HepG2 (cell line): Measurements from ENCODE around the gene C11orf71. TPM values are rescaled to one million over a fixed set of nuclear protein-coding genes. Genes with fewer than 3 reads are reported as not detected.

Source experiments
- ATAC-seq: fragments of 200-7000 bp; cut with Tn5 transposase; 3 replicates; pipeline ENCODE4 v1.9.1; 2020; ENCODE audit warnings: mild to moderate bottlenecking, moderate library complexity
- BruUV-seq: library from RNA; stranded (reverse); fragments of 400-500 nt; replicated peaks from 2 replicates; lab custom pipeline; 2021; lab: Mats Ljungman, UMichigan
- CTCF ChIA-PET: fragments of 300-600 bp; formaldehyde crosslinking; extraction: SDS; loops from one replicate; lab custom pipeline; 2021; ENCODE audit warnings: low total read pairs, inconsistent platforms, low intra/inter-chr PET ratio; lab: Yijun Ruan, JAX
- POLR2A ChIA-PET: fragments of 350-600 bp; sonication (Branson Sonifier 250); formaldehyde crosslinking; loops from one replicate; lab custom pipeline; 2020; ENCODE audit warnings: antibody characterized with exemption, inconsistent platforms; lab: Yijun Ruan, JAX
- DNase-seq: peaks from one replicate; pipeline ENCODE4 v3.0.0-alpha.2; 2015; ENCODE audit warnings: low spot score
- FAIRE-seq: peaks from 3 replicates; lab custom pipeline; 2011; peaks lifted over from hg19 to GRCh38; lab: Jason Lieb, UNC
- H2AFZ ChIP-seq: one replicate; pipeline ENCODE4 v1.6.1; 2011; ENCODE audit warnings: low read length, inconsistent platforms
- H3K27ac ChIP-seq: fragments of 300-600 bp; 3 replicates; pipeline ENCODE4 v1.8.0; 2011; ENCODE audit warnings: mixed run types, mild to moderate bottlenecking, mixed read lengths, low read length, inconsistent platforms; ENCODE audit not compliant: insufficient read depth; ENCODE audit errors: extremely low read length
- H3K27me3 ChIP-seq, 2 experiments: fragments of 200-600 bp in 1 of 2; 2 replicates in 1 of 2; 3 replicates in 1 of 2; pipeline versions ENCODE4 v1.6.0 to v1.8.0; 2011; ENCODE audit warnings: low read length in 2 of 2, mild to moderate bottlenecking in 2 of 2, moderate library complexity in 2 of 2, inconsistent platforms in 1 of 2; ENCODE audit not compliant: insufficient read depth in 2 of 2, control insufficient read depth in 1 of 2
- H3K36me3 ChIP-seq, 2 experiments: fragments of 200-600 bp in 1 of 2; replicated peaks in 1 of 2; 2 replicates in 1 of 2; 3 replicates in 1 of 2; pipeline versions ENCODE4 v1.5.1 to v1.8.0; 2011; ENCODE audit warnings: low read length in 2 of 2, inconsistent platforms in 1 of 2; ENCODE audit not compliant: insufficient read depth in 2 of 2, control insufficient read depth in 1 of 2
- H3K4me1 ChIP-seq: 2 replicates; pipeline ENCODE4 v1.5.1; 2012; ENCODE audit warnings: low read length, inconsistent platforms; ENCODE audit not compliant: insufficient read depth
- H3K4me2 ChIP-seq: 2 replicates; pipeline ENCODE4 v1.6.0; 2011; ENCODE audit warnings: low read depth, low read length, inconsistent platforms
- H3K4me3 ChIP-seq, 3 experiments: fragments of 200-600 bp in 1 of 3; sonication (generic), shearing (Covaris generic) in 1 of 3; replicated peaks in 1 of 3; 2 replicates each; pipeline ENCODE4 v1.5.1; 2011 to 2016; ENCODE audit warnings: low read length in 3 of 3, inconsistent platforms in 2 of 3, low read depth in 2 of 3, mild to moderate bottlenecking in 2 of 3, control low read depth in 1 of 3, mixed read lengths in 1 of 3; ENCODE audit not compliant: insufficient read depth in 1 of 3
- H3K79me2 ChIP-seq: one replicate; pipeline ENCODE4 v1.6.1; 2011; ENCODE audit warnings: low read length, inconsistent platforms; ENCODE audit not compliant: insufficient read depth
- H3K9ac ChIP-seq: 2 replicates; pipeline ENCODE4 v1.6.0; 2011; ENCODE audit warnings: mild to moderate bottlenecking, low read depth, low read length, inconsistent platforms; ENCODE audit not compliant: insufficient read depth
- H3K9me3 ChIP-seq: 2 replicates; pipeline ENCODE4 v1.5.1; 2012; ENCODE audit warnings: mild to moderate bottlenecking, low read length
- H4K20me1 ChIP-seq: 2 replicates; pipeline ENCODE4 v1.6.0; 2011; ENCODE audit warnings: inconsistent platforms, mild to moderate bottlenecking, low read length, moderate library complexity; ENCODE audit not compliant: insufficient read depth
- FOXJ3 ChIP-seq: sonication (generic); formaldehyde crosslinking; IDR thresholded peaks from 2 replicates; pipeline ENCODE4 v1.4.0; 2020; ENCODE audit warnings: missing genetic modification reagents, mild to moderate bottlenecking, borderline replicate concordance
- MEF2D ChIP-seq: sonication (generic); formaldehyde crosslinking; IDR thresholded peaks from 2 replicates; pipeline ENCODE4 v1.5.1; 2020; ENCODE audit warnings: mild to moderate bottlenecking, missing genetic modification reagents
- NFE2 ChIP-seq: sonication (generic); formaldehyde crosslinking; IDR thresholded peaks from 2 replicates; pipeline ENCODE4 v1.4.0; 2020; ENCODE audit warnings: missing genetic modification reagents
- SKI ChIP-seq: fragments of 450-650 bp; IDR thresholded peaks from one replicate; pipeline ENCODE4 v1.6.1; 2018; ENCODE audit warnings: mild to moderate bottlenecking; ENCODE audit not compliant: partially characterized antibody
- ZNF24 ChIP-seq: fragments of 450-650 bp; IDR thresholded peaks from 2 replicates; pipeline ENCODE4 v1.6.1; 2017; ENCODE audit warnings: antibody characterized with exemption, mild to moderate bottlenecking
- ZNF354B ChIP-seq: sonication (generic); formaldehyde crosslinking; IDR thresholded peaks from 2 replicates; pipeline ENCODE4 v1.8.0; 2022; ENCODE audit warnings: mild to moderate bottlenecking, missing genetic modification reagents
- ZNF660 ChIP-seq: sonication (generic); formaldehyde crosslinking; IDR thresholded peaks from 2 replicates; pipeline ENCODE4 v1.5.1; 2020; ENCODE audit warnings: mild to moderate bottlenecking, low read depth, missing genetic modification reagents, borderline replicate concordance
- ZNF878 ChIP-seq: sonication (generic); formaldehyde crosslinking; IDR thresholded peaks from 2 replicates; pipeline ENCODE4 v1.8.1; 2023; ENCODE audit warnings: mild to moderate bottlenecking, missing genetic modification reagents, moderate library complexity
- in situ Hi-C: cut with HindIII; loops from 2 replicates; pipeline ENCODE4 v1.10.0; 2017; ENCODE audit warnings: low pct_unique_long_range_greater_than_20kb; ENCODE audit not compliant: extremely low pct_ligation_motif_present
- intact Hi-C: fragments of 100-400 bp; cut with micrococcal nuclease; formaldehyde crosslinking; loops from one replicate; pipeline ENCODE4 v1.10.0; 2022; ENCODE audit not compliant: unreplicated experiment
- polyA plus RNA-seq, 8 experiments: library from polyadenylated mRNA; depleted of rRNA in 3 of 8; stranded (reverse) in 7 of 8; unstranded in 1 of 8; fragments of >200 nt; fragmentation: Illumina TruSeq in 4 of 8; extraction: Trizol in 4 of 8; gene quantifications; 2 replicates each; pipeline versions ENCODE4 v1.2.1 to v1.2.3, GENCODE V29; 2011 to 2016; ENCODE audit warnings: low read depth in 4 of 8, missing spikeins in 1 of 8, mixed read lengths in 1 of 8; ENCODE audit not compliant: insufficient read depth in 1 of 8
- total RNA-seq, 5 experiments: library from RNA; depleted of rRNA; stranded (reverse); fragments of >200 nt; fragmentation: Illumina TruSeq; extraction: Trizol; gene quantifications; 2 replicates each; pipeline ENCODE4 v1.2.3, GENCODE V29; 2016; ENCODE audit warnings: low read depth in 1 of 5
- TF ChIP-seq, protein P1 (sequence below): sonication (generic); formaldehyde crosslinking; IDR thresholded peaks from 2 replicates; pipeline ENCODE4 v1.9.0; 2021; ENCODE audit warnings: missing genetic modification reagents, borderline replicate concordance
- TF ChIP-seq, protein P2 (sequence below): sonication (generic); formaldehyde crosslinking; IDR thresholded peaks from 2 replicates; pipeline ENCODE4 v1.5.0; 2020; ENCODE audit warnings: mild to moderate bottlenecking, missing genetic modification reagents
- TF ChIP-seq, protein P3 (sequence below): sonication (generic); formaldehyde crosslinking; IDR thresholded peaks from 2 replicates; pipeline ENCODE4 v1.4.0; 2020; ENCODE audit warnings: mild to moderate bottlenecking, missing genetic modification reagents
- TF ChIP-seq, protein P4 (sequence below): sonication (generic); formaldehyde crosslinking; conservative IDR thresholded peaks from 2 replicates; pipeline ENCODE4 v1.4.0; 2020; ENCODE audit warnings: missing genetic modification reagents
- TF ChIP-seq, protein P5 (sequence below): sonication (generic); formaldehyde crosslinking; IDR thresholded peaks from 2 replicates; pipeline ENCODE4 v1.5.0; 2020; ENCODE audit warnings: mild to moderate bottlenecking, missing genetic modification reagents

The C11orf71 gene
- total and polyA plus RNA-seq, 2 of the 13 experiments (the other 11 are each of a cell fraction or from before 2014, with no cell fraction given) = 7.1 to 7.8 TPM

DNA sequence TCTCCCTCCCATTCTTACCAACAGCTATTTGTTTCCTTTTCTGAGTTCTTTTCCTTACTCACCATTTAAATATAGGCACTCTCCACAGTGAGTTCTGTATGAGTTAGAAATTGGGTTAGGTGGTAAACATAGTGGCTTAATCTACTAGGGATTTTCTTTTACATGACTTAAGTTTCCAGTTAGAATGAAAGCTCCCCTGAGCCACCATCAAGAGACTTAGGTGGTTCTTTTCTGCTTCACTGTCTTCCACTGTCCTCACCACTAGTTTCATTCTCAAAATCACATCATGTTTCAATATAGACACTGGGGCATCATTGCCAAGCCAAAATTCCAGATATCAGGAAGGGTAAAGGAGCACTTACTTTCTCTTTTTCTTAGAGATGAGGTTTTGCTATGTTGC, 30.0 kb upstream of the C11orf71 start:
- H3K9ac ChIP-seq = no peak overlapping the region
- H3K36me3 ChIP-seq = no peaks in the 10 kb centered on the region
- no TSS peak for BruUV-seq
- POLR2A ChIA-PET = interaction anchor here (1.4 kb wide), 1 partner anchor 9 kb away, joined by 3 read pairs; the partner anchor contains the start of gene REXO2
- no peaks in the 10 kb centered on the region for H3K79me2 ChIP-seq
- in situ Hi-C loops = no loop called here
- H3K4me1 ChIP-seq = no peaks in the 10 kb centered on the region
- no peak overlapping the region for H3K27ac ChIP-seq
- H3K4me2 ChIP-seq = no peak overlapping the region
- H3K27me3 ChIP-seq = no peaks in the 10 kb centered on the region
- no peak for DNase-seq
- H4K20me1 ChIP-seq = no peaks in the 10 kb centered on the region
- ATAC-seq = no peak
- CTCF ChIA-PET = no interaction called here
- no peak for FAIRE-seq
- H3K4me3 ChIP-seq = no peak overlapping the region
- no peak overlapping the region for H2AFZ ChIP-seq
- H3K9me3 ChIP-seq = no peaks in the 10 kb centered on the region
- intact Hi-C loops = no loop called here
- TF ChIP-seq, protein P1, sequence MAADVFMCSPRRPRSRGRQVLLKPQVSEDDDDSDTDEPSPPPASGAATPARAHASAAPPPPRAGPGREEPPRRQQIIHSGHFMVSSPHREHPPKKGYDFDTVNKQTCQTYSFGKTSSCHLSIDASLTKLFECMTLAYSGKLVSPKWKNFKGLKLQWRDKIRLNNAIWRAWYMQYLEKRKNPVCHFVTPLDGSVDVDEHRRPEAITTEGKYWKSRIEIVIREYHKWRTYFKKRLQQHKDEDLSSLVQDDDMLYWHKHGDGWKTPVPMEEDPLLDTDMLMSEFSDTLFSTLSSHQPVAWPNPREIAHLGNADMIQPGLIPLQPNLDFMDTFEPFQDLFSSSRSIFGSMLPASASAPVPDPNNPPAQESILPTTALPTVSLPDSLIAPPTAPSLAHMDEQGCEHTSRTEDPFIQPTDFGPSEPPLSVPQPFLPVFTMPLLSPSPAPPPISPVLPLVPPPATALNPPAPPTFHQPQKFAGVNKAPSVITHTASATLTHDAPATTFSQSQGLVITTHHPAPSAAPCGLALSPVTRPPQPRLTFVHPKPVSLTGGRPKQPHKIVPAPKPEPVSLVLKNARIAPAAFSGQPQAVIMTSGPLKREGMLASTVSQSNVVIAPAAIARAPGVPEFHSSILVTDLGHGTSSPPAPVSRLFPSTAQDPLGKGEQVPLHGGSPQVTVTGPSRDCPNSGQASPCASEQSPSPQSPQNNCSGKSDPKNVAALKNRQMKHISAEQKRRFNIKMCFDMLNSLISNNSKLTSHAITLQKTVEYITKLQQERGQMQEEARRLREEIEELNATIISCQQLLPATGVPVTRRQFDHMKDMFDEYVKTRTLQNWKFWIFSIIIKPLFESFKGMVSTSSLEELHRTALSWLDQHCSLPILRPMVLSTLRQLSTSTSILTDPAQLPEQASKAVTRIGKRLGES (CRISPR knock-in tag) = no peak
- TF ChIP-seq ZNF24 = no peak
- TF ChIP-seq, protein P2, sequence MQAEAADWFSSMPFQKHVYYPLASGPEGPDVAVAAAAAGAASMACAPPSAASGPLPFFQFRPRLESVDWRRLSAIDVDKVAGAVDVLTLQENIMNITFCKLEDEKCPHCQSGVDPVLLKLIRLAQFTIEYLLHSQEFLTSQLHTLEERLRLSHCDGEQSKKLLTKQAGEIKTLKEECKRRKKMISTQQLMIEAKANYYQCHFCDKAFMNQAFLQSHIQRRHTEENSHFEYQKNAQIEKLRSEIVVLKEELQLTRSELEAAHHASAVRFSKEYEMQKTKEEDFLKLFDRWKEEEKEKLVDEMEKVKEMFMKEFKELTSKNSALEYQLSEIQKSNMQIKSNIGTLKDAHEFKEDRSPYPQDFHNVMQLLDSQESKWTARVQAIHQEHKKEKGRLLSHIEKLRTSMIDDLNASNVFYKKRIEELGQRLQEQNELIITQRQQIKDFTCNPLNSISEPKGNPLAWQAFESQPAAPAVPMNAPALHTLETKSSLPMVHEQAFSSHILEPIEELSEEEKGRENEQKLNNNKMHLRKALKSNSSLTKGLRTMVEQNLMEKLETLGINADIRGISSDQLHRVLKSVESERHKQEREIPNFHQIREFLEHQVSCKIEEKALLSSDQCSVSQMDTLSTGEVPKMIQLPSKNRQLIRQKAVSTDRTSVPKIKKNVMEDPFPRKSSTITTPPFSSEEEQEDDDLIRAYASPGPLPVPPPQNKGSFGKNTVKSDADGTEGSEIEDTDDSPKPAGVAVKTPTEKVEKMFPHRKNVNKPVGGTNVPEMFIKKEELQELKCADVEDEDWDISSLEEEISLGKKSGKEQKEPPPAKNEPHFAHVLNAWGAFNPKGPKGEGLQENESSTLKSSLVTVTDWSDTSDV (CRISPR knock-in tag) = no peak
- no peak for TF ChIP-seq FOXJ3 (CRISPR knock-in tag)
- TF ChIP-seq, protein P3, sequence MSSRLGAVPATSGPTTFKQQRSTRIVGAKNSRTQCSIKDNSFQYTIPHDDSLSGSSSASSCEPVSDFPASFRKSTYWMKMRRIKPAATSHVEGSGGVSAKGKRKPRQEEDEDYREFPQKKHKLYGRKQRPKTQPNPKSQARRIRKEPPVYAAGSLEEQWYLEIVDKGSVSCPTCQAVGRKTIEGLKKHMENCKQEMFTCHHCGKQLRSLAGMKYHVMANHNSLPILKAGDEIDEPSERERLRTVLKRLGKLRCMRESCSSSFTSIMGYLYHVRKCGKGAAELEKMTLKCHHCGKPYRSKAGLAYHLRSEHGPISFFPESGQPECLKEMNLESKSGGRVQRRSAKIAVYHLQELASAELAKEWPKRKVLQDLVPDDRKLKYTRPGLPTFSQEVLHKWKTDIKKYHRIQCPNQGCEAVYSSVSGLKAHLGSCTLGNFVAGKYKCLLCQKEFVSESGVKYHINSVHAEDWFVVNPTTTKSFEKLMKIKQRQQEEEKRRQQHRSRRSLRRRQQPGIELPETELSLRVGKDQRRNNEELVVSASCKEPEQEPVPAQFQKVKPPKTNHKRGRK (CRISPR knock-in tag) = no peak
- TF ChIP-seq, protein P4, sequence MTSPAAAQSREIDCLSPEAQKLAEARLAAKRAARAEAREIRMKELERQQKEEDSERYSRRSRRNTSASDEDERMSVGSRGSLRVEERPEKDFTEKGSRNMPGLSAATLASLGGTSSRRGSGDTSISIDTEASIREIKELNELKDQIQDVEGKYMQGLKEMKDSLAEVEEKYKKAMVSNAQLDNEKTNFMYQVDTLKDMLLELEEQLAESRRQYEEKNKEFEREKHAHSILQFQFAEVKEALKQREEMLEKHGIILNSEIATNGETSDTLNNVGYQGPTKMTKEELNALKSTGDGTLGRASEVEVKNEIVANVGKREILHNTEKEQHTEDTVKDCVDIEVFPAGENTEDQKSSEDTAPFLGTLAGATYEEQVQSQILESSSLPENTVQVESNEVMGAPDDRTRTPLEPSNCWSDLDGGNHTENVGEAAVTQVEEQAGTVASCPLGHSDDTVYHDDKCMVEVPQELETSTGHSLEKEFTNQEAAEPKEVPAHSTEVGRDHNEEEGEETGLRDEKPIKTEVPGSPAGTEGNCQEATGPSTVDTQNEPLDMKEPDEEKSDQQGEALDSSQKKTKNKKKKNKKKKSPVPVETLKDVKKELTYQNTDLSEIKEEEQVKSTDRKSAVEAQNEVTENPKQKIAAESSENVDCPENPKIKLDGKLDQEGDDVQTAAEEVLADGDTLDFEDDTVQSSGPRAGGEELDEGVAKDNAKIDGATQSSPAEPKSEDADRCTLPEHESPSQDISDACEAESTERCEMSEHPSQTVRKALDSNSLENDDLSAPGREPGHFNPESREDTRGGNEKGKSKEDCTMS (CRISPR knock-in tag) = no peak
- TF ChIP-seq ZNF660 = no peak
- TF ChIP-seq SKI = no peak
- TF ChIP-seq MEF2D = no peak
- TF ChIP-seq NFE2 (CRISPR knock-in tag) = no peak
- TF ChIP-seq ZNF878 (CRISPR knock-in tag) = no peak
- TF ChIP-seq, protein P5, sequence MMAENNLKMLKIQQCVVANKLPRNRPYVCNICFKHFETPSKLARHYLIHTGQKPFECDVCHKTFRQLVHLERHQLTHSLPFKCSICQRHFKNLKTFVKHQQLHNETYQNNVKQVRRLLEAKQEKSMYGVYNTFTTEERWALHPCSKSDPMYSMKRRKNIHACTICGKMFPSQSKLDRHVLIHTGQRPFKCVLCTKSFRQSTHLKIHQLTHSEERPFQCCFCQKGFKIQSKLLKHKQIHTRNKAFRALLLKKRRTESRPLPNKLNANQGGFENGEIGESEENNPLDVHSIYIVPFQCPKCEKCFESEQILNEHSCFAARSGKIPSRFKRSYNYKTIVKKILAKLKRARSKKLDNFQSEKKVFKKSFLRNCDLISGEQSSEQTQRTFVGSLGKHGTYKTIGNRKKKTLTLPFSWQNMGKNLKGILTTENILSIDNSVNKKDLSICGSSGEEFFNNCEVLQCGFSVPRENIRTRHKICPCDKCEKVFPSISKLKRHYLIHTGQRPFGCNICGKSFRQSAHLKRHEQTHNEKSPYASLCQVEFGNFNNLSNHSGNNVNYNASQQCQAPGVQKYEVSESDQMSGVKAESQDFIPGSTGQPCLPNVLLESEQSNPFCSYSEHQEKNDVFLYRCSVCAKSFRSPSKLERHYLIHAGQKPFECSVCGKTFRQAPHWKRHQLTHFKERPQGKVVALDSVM = no peak
- no peak for TF ChIP-seq ZNF354B (CRISPR knock-in tag)
